Prostate gland (tissue), 2 donors: ENCODE results near the gene ZMAT5.

Experiments
- CTCF ChIP-seq, 4 experiments: fragments of 200-600 bp in 2 of 4; fragments of 450-650 bp in 2 of 4; sonication (generic) in 2 of 4; IDR thresholded peaks; 1 replicate in 3 of 4; 2 replicates in 1 of 4; pipeline ENCODE4 v1.5.1; 2016 to 2019; ENCODE audit warnings: antibody characterized with exemption in 4 of 4, mild to moderate bottlenecking in 2 of 4, moderate library complexity in 2 of 4
- POLR2A ChIP-seq: fragments of 450-650 bp; IDR thresholded peaks from one replicate; pipeline ENCODE4 v1.6.1; 2016; ENCODE audit warnings: antibody characterized with exemption, mild to moderate bottlenecking
- POLR2AphosphoS5 ChIP-seq: sonication (generic); formaldehyde crosslinking; IDR thresholded peaks from one replicate; pipeline ENCODE4 v1.6.1; 2017; ENCODE audit warnings: antibody characterized with exemption

- TF ChIP-seq CTCF (IDR thresholded peaks at IDR 0.05) (no peak), POLR2A (no peak), POLR2AphosphoS5 (no peak)
Observed at GRCh38 chr22:29738118-29738815, 28.5 kb downstream of the ZMAT5 start.
